ENCODE data around the gene GLRA2. TPM values are rescaled to one million over a fixed set of nuclear protein-coding genes. Genes with fewer than 3 reads are reported as not detected.
"Not testable (repeated sequence)": the region's sequence is repeated elsewhere in the genome, so short reads cannot be mapped to it uniquely, and the experiment has no call there.

Gene GLRA2
- total RNA-seq, 5 donors from 2014 or later (not counting 1 experiment from before 2014, with no cell fraction given) = not detected

- H3K4me1 ChIP-seq (ENCODE audit: control insufficient read depth in 1 of 2, extremely low read depth in 1 of 2, insufficient read depth in 2 of 2, low read length in 2 of 2); H3K27me3 Mint-ChIP-seq; H3K27me3 ChIP-seq (replicated peaks in 1 of 2; ENCODE audit: control insufficient read depth in 2 of 2, extremely low read depth in 1 of 2, insufficient read depth in 2 of 2, low read length in 1 of 2); H3K27ac ChIP-seq (ENCODE audit: low read length); H3K9me3 Mint-ChIP-seq; H3K9me3 ChIP-seq; H3K4me3 ChIP-seq (ENCODE audit: control insufficient read depth in 1 of 2, extremely low read depth in 1 of 2, low read length in 1 of 2); H3K27ac Mint-ChIP-seq; H3K36me3 ChIP-seq (ENCODE audit: control insufficient read depth in 2 of 2, extremely low read depth in 1 of 2, insufficient read depth in 1 of 2, low read length in 1 of 2); H3K4me3 Mint-ChIP-seq; ATAC-seq (replicated peaks in 1 of 4); H3K4me1 Mint-ChIP-seq; DNase-seq; POLR2A ChIA-PET; H3K36me3 Mint-ChIP-seq; CTCF ChIA-PET: not testable (repeated sequence)
- WGBS (ENCODE audit: insufficient coverage) = no CpG with 5 or more reads among the region's 5 CpGs
These were observed 83.1 kb downstream of the GLRA2 start for GRCh38 chrX:14612450-14612849.

GRCh38 chrX:14616301-14616700 is 87.0 kb downstream of the GLRA2 start:
- no peaks in the 10 kb centered on the region for H3K9me3 ChIP-seq
- H3K4me3 ChIP-seq (ENCODE audit: control insufficient read depth in 1 of 2, extremely low read depth in 1 of 2, low read length in 1 of 2) = no peak overlapping the region
- ChIA-PET POLR2A (no interaction called here), CTCF (no interaction called here)
- no peaks in the 10 kb centered on the region for H3K36me3 Mint-ChIP-seq
- no peak overlapping the region for H3K4me3 Mint-ChIP-seq
- ATAC-seq (replicated peaks in 1 of 4) (no peak), DNase-seq (no peak)
- no peak overlapping the region for H3K27ac Mint-ChIP-seq
- no peaks in the 10 kb centered on the region for H3K27me3 ChIP-seq (replicated peaks in 1 of 2; ENCODE audit: control insufficient read depth in 2 of 2, extremely low read depth in 1 of 2, insufficient read depth in 2 of 2, low read length in 1 of 2)
- H3K4me1 ChIP-seq (ENCODE audit: control insufficient read depth in 1 of 2, extremely low read depth in 1 of 2, insufficient read depth in 2 of 2, low read length in 2 of 2) = no peaks in the 10 kb centered on the region
- H3K27me3 Mint-ChIP-seq = peaks cover 0 to 9% of the 10 kb centered on the region in 2 donors
- no peaks in the 10 kb centered on the region for H3K36me3 ChIP-seq (ENCODE audit: control insufficient read depth in 2 of 2, extremely low read depth in 1 of 2, insufficient read depth in 1 of 2, low read length in 1 of 2)
- peaks cover 0 to 5% (median 0%) of the 10 kb centered on the region in 3 donors for H3K9me3 Mint-ChIP-seq
- H3K4me1 Mint-ChIP-seq = no peaks in the 10 kb centered on the region
- H3K27ac ChIP-seq (ENCODE audit: low read length) = no peak overlapping the region
- no CpG with 5 or more reads among the region's 4 CpGs for WGBS (ENCODE audit: insufficient coverage)

GRCh38 chrX:14616836-14617235 is 87.5 kb downstream of the GLRA2 start:
- Mint-ChIP-seq H3K9me3 (peaks cover 0 to 5% (median 0%) of the 10 kb centered on the region in 3 donors), H3K36me3 (no peaks in the 10 kb centered on the region), H3K27ac (no peak overlapping the region), H3K27me3 (peaks cover 0 to 9% of the 10 kb centered on the region in 2 donors), H3K4me1 (no peaks in the 10 kb centered on the region), H3K4me3 (no peak overlapping the region)
- no CpG with 5 or more reads among the region's 4 CpGs for WGBS (ENCODE audit: insufficient coverage)
- ATAC-seq (replicated peaks in 1 of 4) (no peak), DNase-seq (no peak)
- Histone ChIP-seq H3K27ac (ENCODE audit: low read length) (no peak overlapping the region), H3K4me1 (ENCODE audit: control insufficient read depth in 1 of 2, extremely low read depth in 1 of 2, insufficient read depth in 2 of 2, low read length in 2 of 2) (no peaks in the 10 kb centered on the region), H3K36me3 (ENCODE audit: control insufficient read depth in 2 of 2, extremely low read depth in 1 of 2, insufficient read depth in 1 of 2, low read length in 1 of 2) (no peaks in the 10 kb centered on the region), H3K27me3 (replicated peaks in 1 of 2; ENCODE audit: control insufficient read depth in 2 of 2, extremely low read depth in 1 of 2, insufficient read depth in 2 of 2, low read length in 1 of 2) (no peaks in the 10 kb centered on the region), H3K9me3 (no peaks in the 10 kb centered on the region), H3K4me3 (ENCODE audit: control insufficient read depth in 1 of 2, extremely low read depth in 1 of 2, low read length in 1 of 2) (no peak overlapping the region)
- CTCF ChIA-PET = no interaction called here
- POLR2A ChIA-PET = no interaction called here

- Mint-ChIP-seq H3K4me3 (no peak overlapping the region), H3K27ac (no peak overlapping the region), H3K9me3 (peaks cover 0 to 5% (median 0%) of the 10 kb centered on the region in 3 donors), H3K4me1 (no peaks in the 10 kb centered on the region), H3K36me3 (no peaks in the 10 kb centered on the region), H3K27me3 (peaks cover 0 to 12% of the 10 kb centered on the region in 2 donors)
- DNase-seq = no peak
- H3K4me3 ChIP-seq (ENCODE audit: control insufficient read depth in 1 of 2, extremely low read depth in 1 of 2, low read length in 1 of 2) = no peak overlapping the region
- no peak overlapping the region for H3K27ac ChIP-seq (ENCODE audit: low read length)
- no peaks in the 10 kb centered on the region for H3K9me3 ChIP-seq
- WGBS (ENCODE audit: insufficient coverage) = 51% methylated on average over 2 of the region's 5 CpGs
- ChIA-PET CTCF (no interaction called here), POLR2A (no interaction called here)
- no peaks in the 10 kb centered on the region for H3K27me3 ChIP-seq (replicated peaks in 1 of 2; ENCODE audit: control insufficient read depth in 2 of 2, extremely low read depth in 1 of 2, insufficient read depth in 2 of 2, low read length in 1 of 2)
- ATAC-seq (replicated peaks in 1 of 4) = no peak
- H3K4me1 ChIP-seq (ENCODE audit: control insufficient read depth in 1 of 2, extremely low read depth in 1 of 2, insufficient read depth in 2 of 2, low read length in 2 of 2) = no peaks in the 10 kb centered on the region
- H3K36me3 ChIP-seq (ENCODE audit: control insufficient read depth in 2 of 2, extremely low read depth in 1 of 2, insufficient read depth in 1 of 2, low read length in 1 of 2) = no peaks in the 10 kb centered on the region
These were observed 89.0 kb downstream of the GLRA2 start for GRCh38 chrX:14618177-14618965.

DNA sequence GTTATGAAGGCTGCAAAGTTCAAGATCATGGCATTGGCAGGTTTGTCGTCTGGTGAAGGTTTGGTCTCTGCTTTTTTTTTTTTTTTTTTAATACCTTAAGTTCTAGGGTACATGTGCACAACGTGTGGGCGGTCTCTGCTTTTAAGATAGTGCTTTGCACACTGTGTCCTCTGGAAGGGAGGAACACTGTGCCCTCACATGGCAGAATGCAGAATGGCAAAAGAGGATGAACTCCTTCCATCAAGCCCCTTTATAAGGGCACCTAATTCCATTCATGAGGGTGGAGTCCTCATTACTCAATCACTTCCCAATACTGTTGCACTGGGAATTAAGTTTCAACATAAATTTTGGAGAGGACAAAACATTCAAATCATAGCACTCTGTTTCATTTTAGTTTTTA is 101.4 kb downstream of the GLRA2 start:
- POLR2A ChIA-PET = no interaction called here
- Mint-ChIP-seq H3K36me3 (no peaks in the 10 kb centered on the region), H3K27ac (no peak overlapping the region), H3K9me3 (no peaks in the 10 kb centered on the region), H3K4me1 (no peaks in the 10 kb centered on the region), H3K4me3 (no peak overlapping the region), H3K27me3 (peaks cover 0 to 16% of the 10 kb centered on the region in 2 donors)
- no peak overlapping the region for H3K27ac ChIP-seq (ENCODE audit: low read length)
- CTCF ChIA-PET = no interaction called here
- ATAC-seq (replicated peaks in 1 of 4) = no peak
- no peak for DNase-seq
- no CpG with 5 or more reads among the region's 3 CpGs for WGBS (ENCODE audit: insufficient coverage)
- no peaks in the 10 kb centered on the region for H3K4me1 ChIP-seq (ENCODE audit: control insufficient read depth in 1 of 2, extremely low read depth in 1 of 2, insufficient read depth in 2 of 2, low read length in 2 of 2)
- H3K27me3 ChIP-seq (replicated peaks in 1 of 2; ENCODE audit: control insufficient read depth in 2 of 2, extremely low read depth in 1 of 2, insufficient read depth in 2 of 2, low read length in 1 of 2) = no peaks in the 10 kb centered on the region
- H3K4me3 ChIP-seq (ENCODE audit: control insufficient read depth in 1 of 2, extremely low read depth in 1 of 2, low read length in 1 of 2) = no peak overlapping the region
- no peaks in the 10 kb centered on the region for H3K36me3 ChIP-seq (ENCODE audit: control insufficient read depth in 2 of 2, extremely low read depth in 1 of 2, insufficient read depth in 1 of 2, low read length in 1 of 2)
- no peaks in the 10 kb centered on the region for H3K9me3 ChIP-seq

- POLR2A ChIA-PET = no interaction called here
- Mint-ChIP-seq H3K36me3 (no peaks in the 10 kb centered on the region), H3K27ac (no peak overlapping the region), H3K4me1 (no peaks in the 10 kb centered on the region), H3K27me3 (peaks cover 0 to 14% of the 10 kb centered on the region in 2 donors), H3K4me3 (no peak overlapping the region), H3K9me3 (no peaks in the 10 kb centered on the region)
- WGBS (ENCODE audit: insufficient coverage) = no CpG with 5 or more reads among the region's 4 CpGs
- DNase-seq (no peak), ATAC-seq (replicated peaks in 1 of 4) (no peak)
- no peaks in the 10 kb centered on the region for H3K4me1 ChIP-seq (ENCODE audit: control insufficient read depth in 1 of 2, extremely low read depth in 1 of 2, insufficient read depth in 2 of 2, low read length in 2 of 2)
- H3K27me3 ChIP-seq (replicated peaks in 1 of 2; ENCODE audit: control insufficient read depth in 2 of 2, extremely low read depth in 1 of 2, insufficient read depth in 2 of 2, low read length in 1 of 2) = no peaks in the 10 kb centered on the region
- H3K9me3 ChIP-seq = no peaks in the 10 kb centered on the region
- no peak overlapping the region for H3K27ac ChIP-seq (ENCODE audit: low read length)
- no peaks in the 10 kb centered on the region for H3K36me3 ChIP-seq (ENCODE audit: control insufficient read depth in 2 of 2, extremely low read depth in 1 of 2, insufficient read depth in 1 of 2, low read length in 1 of 2)
- CTCF ChIA-PET = no interaction called here
- H3K4me3 ChIP-seq (ENCODE audit: control insufficient read depth in 1 of 2, extremely low read depth in 1 of 2, low read length in 1 of 2) = no peak overlapping the region
These were observed 112.6 kb downstream of the GLRA2 start for GRCh38 chrX:14641681-14642655.

Measured in T-cell (primary cell).